IMR-90 (cell line): ENCODE measurements around the gene SLC6A16. TPM values are rescaled to one million over a fixed set of nuclear protein-coding genes. Genes with fewer than 3 reads are reported as not detected.

Source experiments
- ATAC-seq: fragments of 200-7000 bp; cut with Tn5 transposase; 2 replicates; pipeline ENCODE4 v1.9.1; 2020; ENCODE audit warnings: low read depth, mild to moderate bottlenecking, moderate library complexity
- BruUV-seq: library from RNA; stranded (reverse); fragments of 400-500 nt; replicated peaks from 2 replicates; lab custom pipeline; 2021; lab: Mats Ljungman, UMichigan
- CTCF ChIA-PET: fragments of 300-600 bp; formaldehyde crosslinking; extraction: SDS; loops from one replicate; lab custom pipeline; 2021; ENCODE audit warnings: antibody characterized with exemption; lab: Yijun Ruan, JAX
- POLR2A ChIA-PET: fragments of 300-600 bp; sonication (Branson Sonifier 250); formaldehyde crosslinking; loops from one replicate; lab custom pipeline; 2022; ENCODE audit warnings: antibody characterized with exemption; ENCODE audit not compliant: unreplicated experiment; lab: Charles Lee
- DNase-seq: peaks from one replicate; pipeline ENCODE4 v3.0.0; 2013
- H2AFZ ChIP-seq: replicated peaks from 2 replicates; pipeline ENCODE3; 2013; ENCODE audit warnings: low read length, mild to moderate bottlenecking; ENCODE audit not compliant: poor library complexity
- H2AK5ac ChIP-seq: 2 replicates; pipeline ENCODE4 v1.6.1; 2013; ENCODE audit warnings: low read depth, low read length, inconsistent platforms
- H2AK9ac ChIP-seq: replicated peaks from 2 replicates; pipeline ENCODE3; 2013; ENCODE audit warnings: mild to moderate bottlenecking, low read depth, low read length, moderate library complexity; ENCODE audit not compliant: poor library complexity
- H2BK120ac ChIP-seq: 2 replicates; pipeline ENCODE4 v1.6.1; 2013; ENCODE audit warnings: low read depth, low read length, inconsistent platforms
- H2BK15ac ChIP-seq: 3 replicates; pipeline ENCODE4 v1.6.1; 2013; ENCODE audit warnings: low read depth, low read length, inconsistent platforms
- H2BK20ac ChIP-seq: 2 replicates; pipeline ENCODE4 v1.6.1; 2013; ENCODE audit warnings: low read depth, mild to moderate bottlenecking, inconsistent platforms, low read length, moderate library complexity
- H2BK5ac ChIP-seq: 2 replicates; pipeline ENCODE4 v1.6.1; 2013; ENCODE audit warnings: mild to moderate bottlenecking, low read depth, low read length, inconsistent platforms; ENCODE audit not compliant: poor library complexity, severe bottlenecking
- H3K14ac ChIP-seq: replicated peaks from 2 replicates; pipeline ENCODE4 v1.6.1; 2013; ENCODE audit warnings: low read depth, low read length, inconsistent platforms
- H3K18ac ChIP-seq: 2 replicates; pipeline ENCODE4 v1.6.1; 2013; ENCODE audit warnings: low read depth, low read length, control low read depth
- H3K23ac ChIP-seq: 2 replicates; pipeline ENCODE4 v1.6.1; 2013; ENCODE audit warnings: low read depth, low read length, inconsistent platforms
- H3K27ac ChIP-seq: 2 replicates; pipeline ENCODE4 v1.5.1; 2013; ENCODE audit warnings: mild to moderate bottlenecking, control low read depth, low read length; ENCODE audit not compliant: insufficient read depth
- H3K27me3 ChIP-seq: 2 replicates; pipeline ENCODE4 v1.6.1; 2013; ENCODE audit warnings: low read length; ENCODE audit not compliant: control insufficient read depth, insufficient read depth
- H3K36me3 ChIP-seq: 2 replicates; pipeline ENCODE4 v1.6.1; 2013; ENCODE audit warnings: low read length, mixed read lengths; ENCODE audit not compliant: control insufficient read depth, insufficient read depth
- H3K4ac ChIP-seq: 2 replicates; pipeline ENCODE4 v1.6.1; 2013; ENCODE audit warnings: low read depth, low read length, inconsistent platforms
- H3K4me1 ChIP-seq: 2 replicates; pipeline ENCODE4 v1.6.1; 2013; ENCODE audit warnings: low read length, mixed read lengths; ENCODE audit not compliant: control insufficient read depth, insufficient read depth
- H3K4me2 ChIP-seq: 2 replicates; pipeline ENCODE4 v1.6.1; 2013; ENCODE audit warnings: low read depth, mild to moderate bottlenecking, control low read depth, low read length, moderate library complexity
- H3K4me3 ChIP-seq: 2 replicates; pipeline ENCODE4 v1.5.1; 2013; ENCODE audit warnings: low read depth, mild to moderate bottlenecking, control low read depth, low read length, moderate library complexity; ENCODE audit not compliant: insufficient read depth
- H3K56ac ChIP-seq: 2 replicates; pipeline ENCODE4 v1.6.1; 2013; ENCODE audit warnings: low read length, inconsistent platforms; ENCODE audit not compliant: insufficient read depth; ENCODE audit errors: extremely low read depth
- H3K79me1 ChIP-seq, 2 experiments: 2 replicates each; pipeline ENCODE4 v1.6.1; 2013; ENCODE audit warnings: low read length in 2 of 2, inconsistent platforms in 1 of 2, low read depth in 1 of 2
- H3K9ac ChIP-seq: 2 replicates; pipeline ENCODE4 v1.6.1; 2013; ENCODE audit warnings: low read depth, low read length, control low read depth
- H3K9me1 ChIP-seq: 2 replicates; pipeline ENCODE4 v1.6.1; 2013; ENCODE audit warnings: low read length, inconsistent platforms; ENCODE audit not compliant: insufficient read depth
- H3K9me3 ChIP-seq: 2 replicates; pipeline ENCODE4 v1.6.1; 2013; ENCODE audit warnings: low read length; ENCODE audit not compliant: control insufficient read depth, insufficient read depth
- H4K20me1 ChIP-seq: 2 replicates; pipeline ENCODE4 v1.6.1; 2013; ENCODE audit warnings: low read length, inconsistent platforms; ENCODE audit not compliant: insufficient read depth
- H4K5ac ChIP-seq: 2 replicates; pipeline ENCODE4 v1.6.1; 2013; ENCODE audit warnings: mild to moderate bottlenecking, low read depth, low read length, control low read depth
- H4K8ac ChIP-seq, 2 experiments: 2 replicates each; pipeline ENCODE4 v1.6.1; 2013; ENCODE audit warnings: low read depth in 2 of 2, low read length in 2 of 2, control low read depth in 1 of 2, inconsistent platforms in 1 of 2
- H4K91ac ChIP-seq: 2 replicates; pipeline ENCODE4 v1.6.1; 2013; ENCODE audit warnings: low read depth, low read length, inconsistent platforms; ENCODE audit not compliant: insufficient read depth
- CEBPB ChIP-seq: IDR thresholded peaks from 2 replicates; pipeline ENCODE4 v1.6.1; 2012; ENCODE audit warnings: low read depth, low read length, improper control_type of control experiment
- CHD1 ChIP-seq: IDR thresholded peaks from 2 replicates; pipeline ENCODE4 v1.6.1; 2012; ENCODE audit warnings: low read depth, low read length, improper control_type of control experiment
- MAZ ChIP-seq: IDR thresholded peaks from 2 replicates; pipeline ENCODE4 v1.6.1; 2012; ENCODE audit warnings: low read depth, mild to moderate bottlenecking, low read length, improper control_type of control experiment, moderate library complexity, borderline replicate concordance
- NFE2L2 ChIP-seq: fragments of 150-350 bp; IDR thresholded peaks from 2 replicates; pipeline ENCODE4 v1.6.1; 2016; ENCODE audit warnings: low read depth, mild to moderate bottlenecking, low read length
- POLR2A ChIP-seq: IDR thresholded peaks from 2 replicates; pipeline ENCODE4 v1.6.1; 2012; ENCODE audit warnings: mild to moderate bottlenecking, low read depth, low read length
- RAD21 ChIP-seq: IDR thresholded peaks from 2 replicates; pipeline ENCODE4 v1.6.1; 2012; ENCODE audit warnings: low read length, improper control_type of control experiment
- SMC3 ChIP-seq: fragments of 150-350 bp; IDR thresholded peaks from 2 replicates; pipeline ENCODE4 v1.6.1; 2016; ENCODE audit warnings: low read depth, mild to moderate bottlenecking, antibody characterized with exemption, low read length, moderate library complexity
- USF2 ChIP-seq: fragments of 150-350 bp; IDR thresholded peaks from 2 replicates; pipeline ENCODE4 v1.6.1; 2017; ENCODE audit warnings: mild to moderate bottlenecking, antibody characterized with exemption, low read length, low read depth
- WGBS, 2 experiments: methylation state at CpG; one replicate each; pipeline versions ENCODE4 v1.1.5 to v1.1.7; 2013; ENCODE audit warnings: missing lambda C conversion rate in 2 of 2; ENCODE audit not compliant: insufficient read length in 1 of 2; ENCODE audit errors: extremely low coverage in 2 of 2; 5-methylcytosine and 5-hydroxymethylcytosine counted together
- dilution Hi-C: fragments of 300-500 bp; cut with HindIII; formaldehyde crosslinking; loops from one replicate; pipeline ENCODE4 v1.14.3; 2018; ENCODE audit warnings: low sequenced_read_pairs; ENCODE audit not compliant: unreplicated experiment
- in situ Hi-C: fragments of 300-500 bp; cut with MboI; formaldehyde crosslinking; loops from 3 replicates; pipeline ENCODE4 v1.14.3; 2019; ENCODE audit warnings: low sequenced_read_pairs, inconsistent platforms, mixed read lengths
- intact Hi-C: fragments of 100-400 bp; cut with micrococcal nuclease; formaldehyde crosslinking; loops from 2 replicates; pipeline ENCODE4 v1.10.0; 2022
- polyA plus RNA-seq, 3 experiments: library from polyadenylated mRNA; depleted of rRNA; stranded (reverse); fragments of >200 nt; gene quantifications; 2 replicates each; pipeline ENCODE4 v1.2.3, GENCODE V29; 2012; ENCODE audit warnings: low replicate concordance in 1 of 3
- total RNA-seq: library from RNA; depleted of rRNA; stranded (reverse); fragments of >200 nt; gene quantifications from 2 replicates; pipeline ENCODE4 v1.2.3, GENCODE V29; 2012

SLC6A16 gene
- total and polyA plus RNA-seq, 2 of the 4 experiments (the other 2 are of a cell fraction): 0.18 to 0.89 TPM

- Histone ChIP-seq H3K14ac (no peak overlapping the region), H3K27ac (no peak overlapping the region), H3K79me1 (peaks cover 0 to 24% of the 10 kb centered on the region in 2 experiments; a peak in 3 of 4 replicates), H3K4me1 (no peaks in the 10 kb centered on the region), H3K36me3 (peaks cover 76% of the 10 kb centered on the region), H3K9me1 (0 out of 2 replicates have a peak, but pooled peaks cover 5% of the 10 kb centered on the region), H3K4me3 (no peak overlapping the region), H3K27me3 (no peaks in the 10 kb centered on the region), H3K9me3 (no peaks in the 10 kb centered on the region), H4K91ac (no peak overlapping the region), H3K18ac (no peak overlapping the region), H4K20me1 (peaks cover 13% of the 10 kb centered on the region), H3K56ac (no peak overlapping the region), H3K23ac (no peak overlapping the region), H3K4me2 (no peak overlapping the region), H4K5ac (no peak overlapping the region), H2BK20ac (no peak overlapping the region), H2AFZ (no peak overlapping the region), H2AK9ac (no peak overlapping the region), H4K8ac (no peak overlapping the region), H2BK5ac (no peak overlapping the region), H2AK5ac (no peak overlapping the region), H2BK15ac (no peak overlapping the region), H3K4ac (no peak overlapping the region), H2BK120ac (no peak overlapping the region), H3K9ac (no peak overlapping the region)
- no peak for TF ChIP-seq CHD1
- no peak for TF ChIP-seq SMC3
- no peak for TF ChIP-seq USF2
- no peak for TF ChIP-seq NFE2L2
- no peak for TF ChIP-seq POLR2A
- TF ChIP-seq MAZ: no peak
- no peak for TF ChIP-seq CEBPB
- TF ChIP-seq RAD21: no peak
- no CpG with 5 or more reads among the region's 2 CpGs for WGBS, 2 experiments
- in situ Hi-C loops (no loop called here), intact Hi-C loops (no loop called here), dilution Hi-C loops (no loop called here)
- ChIA-PET CTCF (no interaction called here), POLR2A (no interaction called here)
- no peak for ATAC-seq
- no peak for DNase-seq
- no TSS peak for BruUV-seq
Observed at GRCh38 chr19:49349567-49349966, 24.6 kb upstream of the SLC6A16 start.
